HEK293 (cell line): ENCODE measurements around the gene DNAH3.

Experiments
- CTCF ChIA-PET: fragments of 350-600 bp; formaldehyde crosslinking; extraction: SDS; loops from one replicate; lab custom pipeline; 2021; ENCODE audit warnings: antibody characterized with exemption; lab: Yijun Ruan, JAX
- POLR2A ChIA-PET: fragments of 300-600 bp; formaldehyde crosslinking; extraction: SDS; loops from one replicate; lab custom pipeline; 2020; ENCODE audit warnings: antibody characterized with exemption, inconsistent platforms; lab: Yijun Ruan, JAX
- H3K27ac ChIP-seq: fragments of 200-500 bp; sonication (Bioruptor generic); 2 replicates; pipeline ENCODE4 v1.5.1; 2014; ENCODE audit warnings: low read depth, low read length, control low read depth, inconsistent platforms; ENCODE audit errors: extremely low read depth
- H3K36me3 ChIP-seq, 2 experiments: fragments of 200-500 bp in 1 of 2; sonication (Bioruptor generic) in 1 of 2; 1 replicate in 1 of 2; 2 replicates in 1 of 2; pipeline ENCODE4 v1.5.1; 2014 to 2017; ENCODE audit warnings: inconsistent platforms in 2 of 2, low read length in 2 of 2; ENCODE audit not compliant: control insufficient read depth in 2 of 2, insufficient read depth in 1 of 2
- H3K4me1 ChIP-seq: fragments of 200-500 bp; sonication (Bioruptor generic); 2 replicates; pipeline ENCODE4 v1.5.1; 2014; ENCODE audit warnings: mild to moderate bottlenecking, low read length, inconsistent platforms; ENCODE audit not compliant: control insufficient read depth, insufficient read depth
- H3K4me3 ChIP-seq: 2 replicates; pipeline ENCODE4 v1.5.1; 2011; ENCODE audit warnings: low read depth, mild to moderate bottlenecking, control low read depth, low read length, moderate library complexity
- H3K9me3 ChIP-seq: fragments of 200-500 bp; sonication (Bioruptor generic); 2 replicates; pipeline ENCODE4 v1.5.1; 2014; ENCODE audit warnings: low read depth, low read length, inconsistent platforms; ENCODE audit not compliant: control insufficient read depth, insufficient read depth
- MYNN ChIP-seq: fragments of 450-650 bp; formaldehyde crosslinking; IDR thresholded peaks from 2 replicates; pipeline ENCODE4 v1.5.1; 2016; ENCODE audit warnings: missing biosample characterization, missing genetic modification characterization, borderline replicate concordance
- PRDM1 ChIP-seq: fragments of 450-650 bp; formaldehyde crosslinking; IDR thresholded peaks from 2 replicates; pipeline ENCODE4; 2016; ENCODE audit warnings: missing biosample characterization, missing genetic modification characterization
- ZIC2 ChIP-seq: fragments of 450-650 bp; formaldehyde crosslinking; IDR thresholded peaks from 2 replicates; pipeline ENCODE4 v1.5.1; 2016; ENCODE audit warnings: missing biosample characterization, missing genetic modification characterization
- ZNF133 ChIP-seq: fragments of 450-650 bp; formaldehyde crosslinking; IDR thresholded peaks from 2 replicates; pipeline ENCODE4 v1.5.1; 2016; ENCODE audit warnings: missing biosample characterization, missing genetic modification characterization
- ZNF16 ChIP-seq: fragments of 450-650 bp; formaldehyde crosslinking; IDR thresholded peaks from 2 replicates; pipeline ENCODE4 v1.5.1; 2016; ENCODE audit warnings: low read depth, missing biosample characterization, missing genetic modification characterization
- ZNF169 ChIP-seq: fragments of 450-650 bp; formaldehyde crosslinking; IDR thresholded peaks from 2 replicates; pipeline ENCODE4 v1.5.1; 2016; ENCODE audit warnings: missing biosample characterization, missing genetic modification characterization
- ZNF2 ChIP-seq: fragments of 450-650 bp; formaldehyde crosslinking; IDR thresholded peaks from 2 replicates; pipeline ENCODE4 v1.5.1; 2016; ENCODE audit warnings: missing biosample characterization, missing genetic modification characterization
- ZNF239 ChIP-seq: fragments of 450-650 bp; formaldehyde crosslinking; IDR thresholded peaks from 2 replicates; pipeline ENCODE4 v1.5.1; 2016; ENCODE audit warnings: missing biosample characterization, missing genetic modification characterization
- ZNF248 ChIP-seq: fragments of 450-650 bp; formaldehyde crosslinking; IDR thresholded peaks from 2 replicates; pipeline ENCODE4 v1.5.1; 2017; ENCODE audit warnings: missing biosample characterization, missing genetic modification characterization
- ZNF362 ChIP-seq: fragments of 450-650 bp; formaldehyde crosslinking; IDR thresholded peaks from 2 replicates; pipeline ENCODE4 v1.5.1; 2016; ENCODE audit warnings: missing biosample characterization, missing genetic modification characterization
- ZNF529 ChIP-seq: fragments of 450-650 bp; formaldehyde crosslinking; IDR thresholded peaks from 2 replicates; pipeline ENCODE4 v1.5.1; 2017; ENCODE audit warnings: missing genetic modification characterization, missing biosample characterization; ENCODE audit not compliant: insufficient replicate concordance
- ZNF530 ChIP-seq: fragments of 450-650 bp; formaldehyde crosslinking; IDR thresholded peaks from 2 replicates; pipeline ENCODE4 v1.5.1; 2016; ENCODE audit warnings: low read depth, missing biosample characterization, missing genetic modification characterization
- ZNF654 ChIP-seq: fragments of 450-650 bp; formaldehyde crosslinking; IDR thresholded peaks from 2 replicates; pipeline ENCODE4 v1.5.1; 2016; ENCODE audit warnings: low read depth, missing biosample characterization, missing genetic modification characterization
- ZNF768 ChIP-seq: fragments of 450-650 bp; formaldehyde crosslinking; IDR thresholded peaks from 2 replicates; pipeline ENCODE4 v1.5.1; 2018; ENCODE audit warnings: missing biosample characterization, mild to moderate bottlenecking, missing genetic modification characterization
- TF ChIP-seq, protein P1 (sequence below): fragments of 450-650 bp; formaldehyde crosslinking; IDR thresholded peaks from 2 replicates; pipeline ENCODE4 v1.5.1; 2017; ENCODE audit warnings: missing biosample characterization, missing genetic modification characterization
- TF ChIP-seq, protein P2 (sequence below): fragments of 450-650 bp; formaldehyde crosslinking; IDR thresholded peaks from 2 replicates; pipeline ENCODE4 v1.5.1; 2017; ENCODE audit warnings: missing biosample characterization, missing genetic modification characterization

Gene DNAH3

DNA sequence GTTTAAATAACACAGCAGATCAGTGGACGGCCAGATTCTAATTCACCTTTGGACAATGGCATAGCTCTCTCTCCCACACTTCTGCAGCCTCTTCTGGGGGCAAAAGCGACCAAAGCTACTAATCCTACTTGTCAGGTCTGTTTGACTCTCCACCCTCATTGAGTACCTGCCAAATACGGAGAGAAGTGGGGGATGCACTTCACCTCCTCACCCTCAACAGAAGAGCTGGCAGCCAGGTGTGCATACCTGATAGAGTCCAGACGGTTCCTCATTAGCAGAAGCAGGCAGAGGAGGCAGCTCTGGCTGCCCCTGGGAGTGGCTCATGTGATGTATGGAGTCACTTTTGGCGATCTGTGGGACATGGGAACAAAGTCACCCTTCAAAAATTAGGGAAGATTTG, 4.9 kb downstream of the DNAH3 start (continued):
- TF ChIP-seq, protein P1, sequence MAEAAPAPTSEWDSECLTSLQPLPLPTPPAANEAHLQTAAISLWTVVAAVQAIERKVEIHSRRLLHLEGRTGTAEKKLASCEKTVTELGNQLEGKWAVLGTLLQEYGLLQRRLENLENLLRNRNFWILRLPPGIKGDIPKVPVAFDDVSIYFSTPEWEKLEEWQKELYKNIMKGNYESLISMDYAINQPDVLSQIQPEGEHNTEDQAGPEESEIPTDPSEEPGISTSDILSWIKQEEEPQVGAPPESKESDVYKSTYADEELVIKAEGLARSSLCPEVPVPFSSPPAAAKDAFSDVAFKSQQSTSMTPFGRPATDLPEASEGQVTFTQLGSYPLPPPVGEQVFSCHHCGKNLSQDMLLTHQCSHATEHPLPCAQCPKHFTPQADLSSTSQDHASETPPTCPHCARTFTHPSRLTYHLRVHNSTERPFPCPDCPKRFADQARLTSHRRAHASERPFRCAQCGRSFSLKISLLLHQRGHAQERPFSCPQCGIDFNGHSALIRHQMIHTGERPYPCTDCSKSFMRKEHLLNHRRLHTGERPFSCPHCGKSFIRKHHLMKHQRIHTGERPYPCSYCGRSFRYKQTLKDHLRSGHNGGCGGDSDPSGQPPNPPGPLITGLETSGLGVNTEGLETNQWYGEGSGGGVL: no peak
- no peak for TF ChIP-seq PRDM1 (tag by site-specific recombination)
- no peak for TF ChIP-seq ZNF654 (tag by site-specific recombination)
- TF ChIP-seq ZNF768 (tag by site-specific recombination): no peak

DNA sequence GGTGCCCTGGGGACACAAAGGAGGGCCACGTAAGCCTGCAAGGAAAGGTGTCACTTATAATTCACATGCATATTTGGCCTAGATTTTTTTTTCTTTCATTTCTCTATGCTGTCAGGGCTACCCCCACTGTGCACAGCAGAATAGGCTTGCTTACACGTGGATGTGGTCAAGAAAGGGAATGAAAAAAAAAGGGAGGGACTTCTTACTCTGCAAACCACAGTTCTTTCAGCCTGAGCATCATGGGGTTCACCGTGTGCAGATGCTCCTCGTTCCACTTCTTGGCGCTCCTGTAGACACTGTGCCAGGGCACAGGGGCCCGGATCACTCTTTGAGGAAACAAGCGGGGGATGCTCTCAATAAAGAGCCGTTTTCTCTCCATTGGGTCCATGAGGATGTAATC, 16.6 kb downstream of the DNAH3 start:
- POLR2A ChIA-PET: no interaction called here
- Histone ChIP-seq H3K4me1 (no peaks in the 10 kb centered on the region), H3K9me3 (no peaks in the 10 kb centered on the region), H3K27ac (no peak overlapping the region), H3K4me3 (no peak overlapping the region), H3K36me3 (no peaks in the 10 kb centered on the region)
- CTCF ChIA-PET: no interaction called here
- no peak for TF ChIP-seq ZNF16 (tag by site-specific recombination)

GRCh38 chr16:21130811-21131210, 19.8 kb downstream of the DNAH3 start:
- H3K36me3 ChIP-seq: no peaks in the 10 kb centered on the region
- H3K27ac ChIP-seq: no peak overlapping the region
- POLR2A ChIA-PET: no interaction called here
- H3K9me3 ChIP-seq: no peaks in the 10 kb centered on the region
- CTCF ChIA-PET: interaction anchor here (0.6 to 1.9 kb wide), 3 partner anchors 103 to 280 kb away, joined by 3 to 10 read pairs (median 5); no protein-coding TSS in a partner anchor
- TF ChIP-seq ZNF239 (tag by site-specific recombination): no peak
- no peak for TF ChIP-seq ZNF768 (tag by site-specific recombination)
- no peak for TF ChIP-seq ZNF362
- no peak for TF ChIP-seq ZNF530
- TF ChIP-seq ZNF169 (tag by site-specific recombination): no peak
- TF ChIP-seq ZNF133 (tag by site-specific recombination): no peak
- no peak overlapping the region for H3K4me3 ChIP-seq
- H3K4me1 ChIP-seq: no peaks in the 10 kb centered on the region

GRCh38 chr16:21128991-21129390, 21.7 kb downstream of the DNAH3 start:
- Histone ChIP-seq H3K4me1 (no peaks in the 10 kb centered on the region), H3K4me3 (no peak overlapping the region), H3K27ac (no peak overlapping the region), H3K36me3 (no peaks in the 10 kb centered on the region), H3K9me3 (no peaks in the 10 kb centered on the region)
- TF ChIP-seq ZNF248 (tag by site-specific recombination) (no peak), ZNF2 (no peak), MYNN (peak; percentile 30; the same call in 1 of the 2 replicates), ZIC2 (peak; percentile 34; the same call in 1 of the 2 replicates), ZNF529 (tag by site-specific recombination) (no peak)
- TF ChIP-seq, protein P2, sequence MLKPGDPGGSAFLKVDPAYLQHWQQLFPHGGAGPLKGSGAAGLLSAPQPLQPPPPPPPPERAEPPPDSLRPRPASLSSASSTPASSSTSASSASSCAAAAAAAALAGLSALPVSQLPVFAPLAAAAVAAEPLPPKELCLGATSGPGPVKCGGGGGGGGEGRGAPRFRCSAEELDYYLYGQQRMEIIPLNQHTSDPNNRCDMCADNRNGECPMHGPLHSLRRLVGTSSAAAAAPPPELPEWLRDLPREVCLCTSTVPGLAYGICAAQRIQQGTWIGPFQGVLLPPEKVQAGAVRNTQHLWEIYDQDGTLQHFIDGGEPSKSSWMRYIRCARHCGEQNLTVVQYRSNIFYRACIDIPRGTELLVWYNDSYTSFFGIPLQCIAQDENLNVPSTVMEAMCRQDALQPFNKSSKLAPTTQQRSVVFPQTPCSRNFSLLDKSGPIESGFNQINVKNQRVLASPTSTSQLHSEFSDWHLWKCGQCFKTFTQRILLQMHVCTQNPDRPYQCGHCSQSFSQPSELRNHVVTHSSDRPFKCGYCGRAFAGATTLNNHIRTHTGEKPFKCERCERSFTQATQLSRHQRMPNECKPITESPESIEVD (tag by site-specific recombination): no peak
- CTCF ChIA-PET: no interaction called here
- POLR2A ChIA-PET: no interaction called here
